ENCODE measurements around the gene EHMT2.

DNA sequence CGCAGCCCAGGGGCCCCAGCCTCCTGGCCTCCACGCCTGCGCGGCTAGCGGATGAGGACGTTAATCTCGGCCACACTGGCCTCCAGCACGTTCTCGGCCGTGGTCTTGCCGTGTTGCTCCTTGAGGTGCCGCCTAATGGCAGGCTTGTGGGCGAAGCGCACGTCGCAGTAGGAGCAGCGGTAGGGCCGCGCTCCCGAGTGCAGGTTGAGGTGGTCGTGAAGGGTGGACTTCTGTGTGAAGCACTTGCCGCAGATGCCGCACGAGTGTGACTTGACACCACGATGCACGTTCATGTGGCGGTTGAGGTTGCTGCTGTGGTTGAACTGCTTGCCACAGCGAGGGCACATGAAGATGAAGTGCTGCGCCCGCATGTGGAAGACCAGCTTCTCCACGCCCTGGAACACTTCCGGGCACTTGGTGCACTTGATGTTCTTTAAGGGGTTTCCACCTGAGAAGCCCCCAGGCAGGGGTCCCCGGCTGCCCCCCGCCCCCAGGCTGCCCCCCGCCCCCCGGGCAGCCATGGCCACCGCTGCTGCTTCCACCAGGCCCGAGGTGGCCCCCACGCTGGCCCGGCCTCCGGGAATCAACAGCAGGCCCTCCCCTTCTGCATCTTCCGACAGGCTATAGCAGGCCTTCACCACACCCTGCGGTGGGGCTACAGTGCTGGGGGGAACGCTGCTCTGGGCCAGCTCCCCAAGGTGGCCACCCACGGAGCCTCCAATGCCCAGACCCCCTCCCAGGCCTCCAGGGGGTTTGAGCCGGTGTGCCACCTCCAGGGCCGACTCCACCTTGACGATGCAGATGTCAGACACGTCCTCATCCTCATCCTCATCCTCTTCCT is 2.6 kb upstream of the EHMT2 start:
- TF ChIP-seq, protein P1, sequence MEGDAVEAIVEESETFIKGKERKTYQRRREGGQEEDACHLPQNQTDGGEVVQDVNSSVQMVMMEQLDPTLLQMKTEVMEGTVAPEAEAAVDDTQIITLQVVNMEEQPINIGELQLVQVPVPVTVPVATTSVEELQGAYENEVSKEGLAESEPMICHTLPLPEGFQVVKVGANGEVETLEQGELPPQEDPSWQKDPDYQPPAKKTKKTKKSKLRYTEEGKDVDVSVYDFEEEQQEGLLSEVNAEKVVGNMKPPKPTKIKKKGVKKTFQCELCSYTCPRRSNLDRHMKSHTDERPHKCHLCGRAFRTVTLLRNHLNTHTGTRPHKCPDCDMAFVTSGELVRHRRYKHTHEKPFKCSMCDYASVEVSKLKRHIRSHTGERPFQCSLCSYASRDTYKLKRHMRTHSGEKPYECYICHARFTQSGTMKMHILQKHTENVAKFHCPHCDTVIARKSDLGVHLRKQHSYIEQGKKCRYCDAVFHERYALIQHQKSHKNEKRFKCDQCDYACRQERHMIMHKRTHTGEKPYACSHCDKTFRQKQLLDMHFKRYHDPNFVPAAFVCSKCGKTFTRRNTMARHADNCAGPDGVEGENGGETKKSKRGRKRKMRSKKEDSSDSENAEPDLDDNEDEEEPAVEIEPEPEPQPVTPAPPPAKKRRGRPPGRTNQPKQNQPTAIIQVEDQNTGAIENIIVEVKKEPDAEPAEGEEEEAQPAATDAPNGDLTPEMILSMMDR (IDR thresholded peaks at IDR 0.05; ENCODE audit: borderline replicate concordance, extremely low read depth, low read length, poor library complexity, severe bottlenecking): no peak
- TF ChIP-seq EZH2 (IDR thresholded peaks at IDR 0.05; ENCODE audit: borderline replicate concordance, low read depth, low read length, severe bottlenecking): no peak
